ENCODE results near the gene KCNIP1. TPM values are rescaled to one million over a fixed set of nuclear protein-coding genes. Genes with fewer than 3 reads are reported as not detected.

The KCNIP1 gene
- total and polyA plus RNA-seq, 2 of the 8 experiments (the other 6 are each of a cell fraction or from before 2014, with no cell fraction given): 0.52 to 0.83 TPM

DNA sequence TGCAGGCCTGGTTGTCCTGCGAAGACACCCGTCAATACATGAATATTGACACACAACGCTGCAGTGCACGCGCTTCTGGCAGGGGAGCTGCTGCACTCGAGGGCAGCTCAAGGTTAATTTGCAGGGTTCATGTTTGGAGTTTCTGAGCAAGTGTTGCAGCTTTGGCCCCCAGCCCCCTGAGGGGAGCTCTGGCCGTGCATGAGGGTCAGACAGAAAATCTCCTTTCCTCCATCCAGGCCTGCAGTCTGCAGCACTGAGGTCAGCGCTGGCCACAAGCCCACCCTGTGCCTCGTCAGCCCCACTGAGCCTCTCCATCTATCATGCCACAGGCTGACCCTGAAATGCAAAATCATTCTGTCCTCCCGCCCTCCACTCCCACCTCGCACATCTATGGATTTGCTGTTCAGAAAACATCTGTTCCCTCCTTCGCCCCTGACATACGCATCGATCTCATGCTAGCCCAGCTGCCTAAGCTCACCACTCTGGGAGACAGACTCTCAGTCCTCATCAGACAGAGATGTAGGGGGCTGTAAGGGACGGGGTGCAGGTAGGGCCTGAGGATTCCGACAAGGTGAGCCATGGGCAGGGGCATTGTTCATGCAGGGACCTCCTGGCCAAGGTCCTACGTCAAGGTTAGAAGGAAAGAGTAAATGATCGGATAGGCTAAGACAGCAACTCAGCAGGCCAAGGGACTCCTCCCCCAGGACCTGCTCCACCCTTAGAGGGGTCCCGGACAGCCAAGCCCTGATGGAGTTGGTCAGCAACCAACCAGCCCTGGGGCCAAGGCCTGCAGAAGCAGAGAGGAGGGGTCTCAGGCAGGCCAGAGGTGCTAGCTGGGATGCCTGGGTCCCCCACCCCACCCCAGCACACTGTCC lies 125.1 kb downstream of the KCNIP1 start:
- WGBS, 2 experiments (ENCODE audit: extremely low coverage in 1 of 2, insufficient coverage in 1 of 2, insufficient read length in 1 of 2, insufficient replicate concordance in 2 of 2, low coverage in 1 of 2, low lambda C conversion rate in 2 of 2, missing lambda C conversion rate in 1 of 2): 88% methylated on average over 19 of the region's 19 CpGs; no CpG with 5 or more reads in 1 of the 2 experiments
- Histone ChIP-seq H4K91ac (replicated peaks; ENCODE audit: insufficient read length, low read length) (no peak overlapping the region), H4K20me1 (replicated peaks in 1 of 2; ENCODE audit: control insufficient read depth in 1 of 2, insufficient read depth in 2 of 2, low read length in 2 of 2) (peaks cover 0 to 3% of the 10 kb centered on the region in 2 experiments), H3K9me3 (ENCODE audit: insufficient read depth in 2 of 2, low read depth in 1 of 2, low read length in 1 of 2) (no peaks in the 10 kb centered on the region), H2BK120ac (replicated peaks; ENCODE audit: low read depth, low read length) (no peak overlapping the region), H2AK5ac (ENCODE audit: low read depth, low read length) (no peak overlapping the region), H2BK12ac (ENCODE audit: low read depth, low read length) (no peak overlapping the region), H4K5ac (ENCODE audit: insufficient read length, low read depth, low read length) (no peak overlapping the region), H3K4me3 (ENCODE audit: extremely low read depth in 1 of 4, insufficient read depth in 2 of 4, low read depth in 3 of 4, low read length in 4 of 4) (no peak overlapping the region), H4K8ac (ENCODE audit: extremely low read depth, insufficient read depth, low read length) (no peak overlapping the region), H3K23ac (ENCODE audit: insufficient read length) (no peak overlapping the region), H3K79me2 (ENCODE audit: control insufficient read depth in 1 of 2, insufficient read depth in 2 of 2, low read length in 2 of 2) (no peaks in the 10 kb centered on the region), H3K56ac (replicated peaks; ENCODE audit: insufficient read length, low read depth, low read length) (no peak overlapping the region), H2BK20ac (ENCODE audit: low read length) (no peak overlapping the region), H3K4me2 (ENCODE audit: insufficient read depth in 1 of 2, low read depth in 2 of 2, low read length in 2 of 2) (no peak overlapping the region), H3K4me1 (replicated peaks in 1 of 4; ENCODE audit: control insufficient read depth in 3 of 4, insufficient read depth in 4 of 4, low read length in 3 of 4) (peaks cover 3 to 23% (median 14%) of the 10 kb centered on the region in 4 experiments), H3K27me3 (replicated peaks in 1 of 4; ENCODE audit: control insufficient read depth in 3 of 4, extremely low read depth in 1 of 4, insufficient read depth in 3 of 4, low read length in 3 of 4) (no peaks in the 10 kb centered on the region; a peak in 1 of 7 replicates), H2AFZ (ENCODE audit: low read length) (no peak overlapping the region), H3K9ac (replicated peaks in 1 of 4; ENCODE audit: extremely low read depth in 1 of 4, low read depth in 3 of 4, low read length in 3 of 4) (no peak overlapping the region), H3K36me3 (ENCODE audit: control insufficient read depth in 2 of 4, insufficient read depth in 4 of 4, low read length in 3 of 4) (no peaks in the 10 kb centered on the region), H3K18ac (ENCODE audit: extremely low read depth, low read length) (no peak overlapping the region), H3K79me1 (ENCODE audit: low read depth, low read length) (no peaks in the 10 kb centered on the region), H2BK5ac (ENCODE audit: low read depth, low read length) (no peak overlapping the region), H2BK15ac (ENCODE audit: low read length) (no peak overlapping the region), H3K23me2 (ENCODE audit: low read depth, low read length) (peaks cover 6% of the 10 kb centered on the region; the same call in 1 of the 2 replicates), H3K14ac (ENCODE audit: insufficient read length) (no peak overlapping the region), H3K27ac (ENCODE audit: low read depth, low read length) (no peak overlapping the region), H3K4ac (replicated peaks; ENCODE audit: insufficient read length, low read depth, low read length) (no peak overlapping the region)
- DNase-seq (ENCODE audit: low read depth in 1 of 2, low spot score in 2 of 2) (no peak), FAIRE-seq (no peak)
- TF ChIP-seq POU5F1 (IDR thresholded peaks at IDR 0.05; ENCODE audit: low read depth, low read length): no peak
- no peak for TF ChIP-seq MAFK (IDR thresholded peaks at IDR 0.05; ENCODE audit: low read depth, low read length)
- TF ChIP-seq BACH1 (IDR thresholded peaks at IDR 0.05; ENCODE audit: low read length): no peak
- TF ChIP-seq SIX5 (IDR thresholded peaks at IDR 0.05; ENCODE audit: low read depth, low read length): no peak
- no peak for TF ChIP-seq CTBP2 (IDR thresholded peaks at IDR 0.05; ENCODE audit: borderline replicate concordance, insufficient read depth, insufficient read length, low read length)
- no peak for TF ChIP-seq POLR2AphosphoS5 (IDR thresholded peaks at IDR 0.05; ENCODE audit: low read depth, low read length)
- TF ChIP-seq HDAC6 (IDR thresholded peaks at IDR 0.05; ENCODE audit: low read depth, low read length): no peak
- ChIA-PET CTCF (ENCODE audit: partially characterized antibody) (interaction anchor here (12.9 to 39.4 kb wide), 3 partner anchors 3 to 195 kb away, joined by 160 to 982 read pairs (median 982); no protein-coding TSS in a partner anchor), POLR2A (ENCODE audit: partially characterized antibody) (interaction anchor here (1.0 kb wide), 1 partner anchor 14 kb away, joined by 3 read pairs; no protein-coding TSS in a partner anchor)

Data from H1 (cell line).